ENCODE results near the gene IRF4. TPM values are rescaled to one million over a fixed set of nuclear protein-coding genes. Genes with fewer than 3 reads are reported as not detected.
A peak's percentile ranks its signal among the peaks of the same experiment; 100 is the strongest.

The IRF4 gene
- total RNA-seq, 1 donor from 2014 or later: 2.9 TPM

GRCh38 chr6:449486-450419, 58.2 kb downstream of the IRF4 start:
- no peaks in the 10 kb centered on the region for H3K27me3 ChIP-seq
- intact Hi-C loops (cut with DNase I): no loop called here

GRCh38 chr6:451336-451735, 59.8 kb downstream of the IRF4 start:
- no peak for DNase-seq (ENCODE audit: extremely low spot score in 2 of 2)
- Histone ChIP-seq H3K27ac (no peak overlapping the region), H3K4me3 (no peak overlapping the region), H3K27me3 (no peaks in the 10 kb centered on the region), H3K4me1 (peaks cover 13% of the 10 kb centered on the region), H3K9me3 (no peaks in the 10 kb centered on the region), H3K36me3 (no peaks in the 10 kb centered on the region)
- TF ChIP-seq POLR2AphosphoS5 (IDR thresholded peaks at IDR 0.05; ENCODE audit: insufficient read depth in 1 of 2, low read depth in 1 of 2): no peak
- no peak for TF ChIP-seq POLR2A (IDR thresholded peaks at IDR 0.05)
- TF ChIP-seq CTCF (IDR thresholded peaks at IDR 0.05): no peak
- intact Hi-C loops (cut with DNase I): no loop called here

More at GRCh38 chr6:449486-450419, 58.2 kb downstream of the IRF4 start:
- H3K4me3 ChIP-seq: no peak overlapping the region
- no peaks in the 10 kb centered on the region for H3K9me3 ChIP-seq
- H3K36me3 ChIP-seq: no peaks in the 10 kb centered on the region
- no peak for DNase-seq (ENCODE audit: extremely low spot score in 2 of 2)
- H3K4me1 ChIP-seq: peaks cover 13% of the 10 kb centered on the region
- H3K27ac ChIP-seq: no peak overlapping the region
- no peak for TF ChIP-seq POLR2AphosphoS5 (IDR thresholded peaks at IDR 0.05; ENCODE audit: insufficient read depth in 1 of 2, low read depth in 1 of 2)
- TF ChIP-seq POLR2A (IDR thresholded peaks at IDR 0.05): no peak
- TF ChIP-seq CTCF (IDR thresholded peaks at IDR 0.05): no peak

DNA sequence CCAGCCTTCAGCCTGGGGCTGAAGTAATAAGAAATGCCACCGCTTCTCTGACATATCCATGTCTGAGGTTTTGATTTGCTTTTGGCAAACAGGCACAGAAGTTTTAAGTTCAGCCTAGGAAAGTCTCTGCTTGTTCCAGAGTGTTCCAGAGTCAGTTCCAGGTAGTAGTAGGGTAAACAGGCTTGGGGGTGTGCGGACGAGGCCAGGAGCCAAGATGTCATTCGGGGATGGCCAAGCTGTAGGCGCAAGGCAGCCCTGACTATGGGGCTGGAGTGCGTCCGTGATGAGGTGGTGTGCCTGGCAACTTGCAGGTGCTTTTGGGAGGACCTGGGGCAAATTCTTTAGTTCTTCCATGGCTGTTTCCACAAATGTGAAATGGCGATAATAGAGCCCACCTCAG, 60.3 kb downstream of the IRF4 start:
- Histone ChIP-seq H3K27me3 (no peaks in the 10 kb centered on the region), H3K36me3 (no peaks in the 10 kb centered on the region), H3K27ac (no peak overlapping the region), H3K4me1 (peaks cover 13% of the 10 kb centered on the region), H3K4me3 (no peak overlapping the region), H3K9me3 (no peaks in the 10 kb centered on the region)
- TF ChIP-seq POLR2A (IDR thresholded peaks at IDR 0.05): no peak
- TF ChIP-seq POLR2AphosphoS5 (IDR thresholded peaks at IDR 0.05; ENCODE audit: insufficient read depth in 1 of 2, low read depth in 1 of 2): no peak
- no peak for TF ChIP-seq CTCF (IDR thresholded peaks at IDR 0.05)
- intact Hi-C loops (cut with DNase I): no loop called here
- no peak for DNase-seq (ENCODE audit: extremely low spot score in 2 of 2)

- H3K36me3 ChIP-seq: no peaks in the 10 kb centered on the region
- no peaks in the 10 kb centered on the region for H3K9me3 ChIP-seq
- H3K27ac ChIP-seq: peak overlapping the region; percentile 47
- no peaks in the 10 kb centered on the region for H3K27me3 ChIP-seq
- no peak overlapping the region for H3K4me3 ChIP-seq
- no peak for DNase-seq (ENCODE audit: extremely low spot score in 2 of 2)
- TF ChIP-seq POLR2AphosphoS5 (IDR thresholded peaks at IDR 0.05; ENCODE audit: insufficient read depth in 1 of 2, low read depth in 1 of 2): no peak
- TF ChIP-seq POLR2A (IDR thresholded peaks at IDR 0.05): no peak
- TF ChIP-seq CTCF (IDR thresholded peaks at IDR 0.05): no peak
- H3K4me1 ChIP-seq: peaks cover 13% of the 10 kb centered on the region
- intact Hi-C loops (cut with DNase I): no loop called here
Observed at GRCh38 chr6:452301-453067, 60.9 kb downstream of the IRF4 start.
